A673 (cell line): ENCODE data around the gene A2M.

ENCODE experiments used
- CTCF ChIP-seq: fragments of 300-800, 200-600 bp; sonication (generic); conservative IDR thresholded peaks from 2 replicates; pipeline ENCODE4 v1.5.1; 2017; ENCODE audit warnings: low read depth, mild to moderate bottlenecking, antibody characterized with exemption, low read length, moderate library complexity, mixed read lengths
- EZH2 ChIP-seq: fragments of 200-600 bp; sonication (generic); IDR thresholded peaks from 2 replicates; pipeline ENCODE4 v1.6.1; 2017; ENCODE audit warnings: borderline replicate concordance, low read depth, mild to moderate bottlenecking, mixed read lengths, antibody characterized with exemption, low read length; ENCODE audit not compliant: poor library complexity, severe bottlenecking

- TF ChIP-seq CTCF (no peak), EZH2 (no peak)
These were observed 43.8 kb downstream of the A2M start for GRCh38 chr12:9071969-9072368.
